Naive B cell (primary cell): ENCODE measurements around the gene NATD1. TPM values are rescaled to one million over a fixed set of nuclear protein-coding genes. Genes with fewer than 3 reads are reported as not detected.
A peak's percentile ranks its signal among the peaks of the same experiment; 100 is the strongest.

Experiments
- ATAC-seq, 2 donors: fragments of 150-1000 bp; cut with Tn5 transposase; 2 replicates each; pipeline ENCODE4 v1.10.0; 2021; ENCODE audit warnings: low read depth in 2 of 2, mild to moderate bottlenecking in 2 of 2, moderate library complexity in 2 of 2
- DNase-seq: peaks from one replicate; pipeline ENCODE4 v3.0.0; 2022
- H3K27ac Mint-ChIP-seq, 6 donors: one replicate each; pipeline ENCODE4 v1.8.0; 2020 to 2022; ENCODE audit warnings: mild to moderate bottlenecking in 6 of 6, mixed read lengths in 6 of 6, moderate library complexity in 5 of 6, inconsistent platforms in 2 of 6
- H3K27me3 Mint-ChIP-seq, 3 donors: one replicate each; pipeline ENCODE4 v1.8.0; 2021 to 2022; ENCODE audit warnings: mixed read lengths in 3 of 3, mild to moderate bottlenecking in 1 of 3
- H3K36me3 Mint-ChIP-seq, 2 donors: one replicate each; pipeline ENCODE4 v1.8.0; 2020 to 2022; ENCODE audit warnings: mixed read lengths in 2 of 2, inconsistent platforms in 1 of 2, mild to moderate bottlenecking in 1 of 2
- H3K4me1 Mint-ChIP-seq, 3 donors: one replicate each; pipeline ENCODE4 v1.8.0; 2020 to 2022; ENCODE audit warnings: mixed read lengths in 3 of 3, inconsistent platforms in 1 of 3, mild to moderate bottlenecking in 1 of 3, moderate library complexity in 1 of 3
- H3K4me3 Mint-ChIP-seq, 8 donors: one replicate each; pipeline ENCODE4 v1.8.0; 2020 to 2022; ENCODE audit warnings: mild to moderate bottlenecking in 8 of 8, mixed read lengths in 8 of 8, moderate library complexity in 8 of 8, inconsistent platforms in 2 of 8
- H3K9me3 Mint-ChIP-seq, 7 donors: one replicate each; pipeline ENCODE4 v1.8.0; 2020 to 2022; ENCODE audit warnings: mixed read lengths in 7 of 7, mild to moderate bottlenecking in 5 of 7, inconsistent platforms in 2 of 7, moderate library complexity in 1 of 7
- polyA plus RNA-seq, 6 donors: library from polyadenylated mRNA; unstranded; fragments of 300-500 nt; fragmentation: Illumina TruSeq; gene quantifications; one replicate each; pipeline ENCODE4 v1.2.3, GENCODE V29; 2021; ENCODE audit warnings: low read depth in 6 of 6

NATD1 gene
- polyA plus RNA-seq, 6 donors from 2014 or later = 0.52 to 2.2 (median 1.2) TPM; not detected in 1

DNA sequence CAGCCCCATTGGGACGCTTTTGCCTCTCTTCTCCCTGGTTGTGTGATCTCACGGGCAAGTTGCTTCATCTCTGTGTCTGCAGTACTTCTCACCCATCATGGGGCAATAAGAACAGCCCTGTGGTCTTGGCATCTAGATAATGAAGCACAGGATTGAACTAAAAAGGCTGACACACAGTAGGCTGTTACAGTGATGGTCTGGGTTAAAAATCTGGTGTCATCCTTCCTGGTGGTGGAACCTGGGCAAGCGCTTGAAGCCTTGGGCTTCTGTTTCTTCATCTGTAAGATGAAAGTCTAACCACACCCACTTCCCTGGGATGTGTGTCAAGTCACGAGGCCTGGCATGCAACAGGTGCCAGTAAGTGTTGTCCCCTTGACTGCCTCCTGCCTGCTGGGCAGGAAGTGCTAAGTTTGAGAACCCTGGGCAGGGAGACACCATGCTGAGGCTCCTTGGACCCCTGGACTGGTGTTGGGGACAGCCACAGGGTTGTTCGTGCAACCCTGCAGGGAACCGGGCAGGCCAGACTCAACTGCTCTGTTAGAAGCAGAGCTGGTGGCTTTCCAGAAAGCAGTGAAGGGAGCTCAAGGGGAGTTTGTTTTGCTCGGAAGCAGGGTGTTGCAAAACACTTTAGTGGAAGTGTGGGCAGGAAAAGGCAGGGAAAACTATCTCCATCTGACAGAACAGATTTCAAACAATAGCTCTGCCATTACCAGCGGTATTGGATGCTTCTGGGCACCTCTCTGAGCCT, 25.4 kb upstream of the NATD1 start:
- no peaks in the 10 kb centered on the region for H3K36me3 Mint-ChIP-seq
- H3K27ac Mint-ChIP-seq = peak overlapping the region in 4 of 6 donors; percentile 59 to 93 (median 82)
- DNase-seq (peak; percentile 33), ATAC-seq (no peak)
- H3K4me3 Mint-ChIP-seq = peak overlapping the region in 6 of 8 donors; percentile 32 to 75 (median 44)
- peaks cover 0 to 4% (median 0%) of the 10 kb centered on the region in 3 donors for H3K27me3 Mint-ChIP-seq
- H3K4me1 Mint-ChIP-seq = peaks cover 49 to 64% (median 63%) of the 10 kb centered on the region in 3 donors
- H3K9me3 Mint-ChIP-seq = no peaks in the 10 kb centered on the region

DNA sequence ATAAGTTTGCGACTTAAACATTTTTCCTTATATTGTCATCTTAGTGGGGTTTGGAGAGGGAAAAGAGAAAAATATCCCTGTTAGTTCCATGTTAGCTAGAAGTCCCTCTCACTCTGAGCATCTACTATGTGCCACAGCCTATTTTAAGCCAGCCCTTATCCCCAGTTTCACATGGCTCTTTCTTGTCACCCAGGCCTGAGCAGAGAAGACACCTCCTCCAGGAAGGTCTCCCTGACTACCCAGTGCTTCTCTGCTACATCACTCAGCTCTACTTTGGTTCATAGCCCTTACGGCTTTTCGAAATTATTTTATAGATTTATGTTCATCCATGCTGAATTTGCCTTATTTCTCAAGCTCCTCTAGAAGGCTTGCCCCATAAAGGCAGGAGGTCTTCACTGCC, 24.1 kb upstream of the NATD1 start:
- DNase-seq (no peak), ATAC-seq (no peak)
- peaks cover 0 to 4% (median 0%) of the 10 kb centered on the region in 3 donors for H3K27me3 Mint-ChIP-seq
- peaks cover 40 to 60% (median 60%) of the 10 kb centered on the region in 3 donors for H3K4me1 Mint-ChIP-seq
- H3K9me3 Mint-ChIP-seq = no peaks in the 10 kb centered on the region
- peak overlapping the region in 4 of 8 donors; percentile 40 to 93 (median 62) for H3K4me3 Mint-ChIP-seq
- no peaks in the 10 kb centered on the region for H3K36me3 Mint-ChIP-seq
- peak overlapping the region in 4 of 6 donors; percentile 77 to 90 (median 84) for H3K27ac Mint-ChIP-seq

DNA sequence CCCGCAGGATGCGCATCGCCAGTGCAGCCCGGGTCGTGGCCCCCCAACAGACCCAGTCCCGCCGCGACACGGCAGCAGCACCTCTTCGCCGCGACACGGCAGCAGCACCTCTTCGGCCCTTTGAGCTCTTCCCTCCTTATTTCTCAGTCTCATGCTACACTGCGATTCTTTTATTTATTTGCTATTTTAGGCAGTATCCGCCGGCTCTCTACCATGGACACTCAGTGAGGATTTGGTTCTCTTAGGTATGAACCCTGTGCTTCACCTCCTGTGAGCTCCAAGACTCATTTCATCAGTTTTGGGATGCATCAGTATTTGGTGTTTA, 23.0 kb upstream of the NATD1 start:
- DNase-seq = no peak
- Mint-ChIP-seq H3K9me3 (no peaks in the 10 kb centered on the region), H3K36me3 (no peaks in the 10 kb centered on the region), H3K4me1 (peaks cover 34 to 50% (median 49%) of the 10 kb centered on the region in 3 donors), H3K27ac (peak overlapping the region in 5 of 6 donors; percentile 93 to 98 (median 94)), H3K27me3 (peaks cover 0 to 4% (median 0%) of the 10 kb centered on the region in 3 donors), H3K4me3 (peak overlapping the region; percentile 84 to 96 (median 93))
- no peak for ATAC-seq

DNA sequence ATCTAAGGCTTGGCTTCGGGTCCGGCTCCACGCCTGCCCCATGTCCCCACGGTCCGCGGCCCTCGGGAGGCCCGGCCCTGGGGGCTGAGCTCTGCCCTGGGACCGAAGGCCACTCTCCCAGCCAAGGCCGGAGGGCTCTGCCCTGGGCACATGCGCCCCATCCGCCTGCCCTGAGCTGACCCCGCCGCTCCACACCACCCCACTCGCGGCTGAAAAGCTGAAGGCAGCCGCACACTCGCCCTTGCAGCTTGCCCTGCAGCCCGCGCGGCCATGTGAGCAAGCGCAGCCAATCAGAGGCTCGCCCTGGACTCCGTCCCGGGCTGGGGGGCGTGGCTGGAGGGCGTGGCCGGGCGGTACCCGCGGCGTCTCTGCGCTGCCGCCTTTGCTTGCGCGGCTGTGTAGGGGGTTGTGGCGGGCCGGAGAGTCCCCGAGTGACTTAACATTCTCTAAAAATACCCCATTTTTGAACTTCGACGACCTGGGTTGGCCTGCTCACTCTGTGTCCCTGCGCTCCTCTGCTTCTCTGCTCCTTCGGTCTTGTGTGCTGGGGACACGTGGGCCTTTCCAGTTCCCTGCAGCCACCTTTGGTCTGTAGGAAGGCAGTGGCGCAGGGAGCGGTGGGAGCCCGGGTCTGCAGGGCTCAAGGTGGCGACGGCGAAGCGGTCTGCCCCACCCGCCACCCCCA, 22.5 kb upstream of the NATD1 start:
- peaks cover 0 to 4% (median 0%) of the 10 kb centered on the region in 3 donors for H3K27me3 Mint-ChIP-seq
- peak; percentile 90 to 91 for ATAC-seq
- H3K4me3 Mint-ChIP-seq = peak overlapping the region; percentile 84 to 96 (median 93)
- peaks cover 31 to 45% (median 44%) of the 10 kb centered on the region in 3 donors for H3K4me1 Mint-ChIP-seq
- DNase-seq = peak; percentile 95
- peak overlapping the region in 5 of 6 donors; percentile 93 to 98 (median 94) for H3K27ac Mint-ChIP-seq
- H3K9me3 Mint-ChIP-seq = no peaks in the 10 kb centered on the region
- H3K36me3 Mint-ChIP-seq = no peaks in the 10 kb centered on the region

DNA sequence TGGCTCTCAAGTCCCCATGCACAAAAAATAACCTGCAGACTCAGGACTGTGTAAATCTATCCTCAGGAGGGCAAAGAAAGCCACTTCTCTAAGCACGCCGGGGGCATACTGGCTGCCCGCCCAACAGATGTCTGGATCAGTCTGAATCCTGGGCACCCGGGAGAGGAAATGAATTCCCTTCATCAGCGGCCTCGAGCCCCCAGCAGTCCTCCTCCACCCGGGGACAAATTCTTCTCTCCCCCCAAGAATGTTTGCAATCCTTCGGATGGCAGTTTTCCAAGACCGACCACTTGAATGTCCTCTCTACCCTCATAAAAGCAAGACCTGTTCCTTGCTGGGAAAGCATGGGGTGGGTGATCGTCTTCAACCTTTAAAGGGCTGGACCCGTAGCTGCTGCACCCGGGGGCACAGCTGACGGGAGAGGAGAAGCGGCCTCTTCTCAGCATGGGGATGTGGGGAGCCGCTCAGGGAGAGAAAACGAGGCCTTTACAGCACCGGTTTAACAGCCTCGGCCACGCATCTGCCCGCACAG, 21.9 kb upstream of the NATD1 start:
- no peaks in the 10 kb centered on the region for H3K9me3 Mint-ChIP-seq
- H3K36me3 Mint-ChIP-seq = no peaks in the 10 kb centered on the region
- peaks cover 26 to 39% (median 38%) of the 10 kb centered on the region in 3 donors for H3K4me1 Mint-ChIP-seq
- H3K27ac Mint-ChIP-seq = peak overlapping the region in 4 of 6 donors; percentile 15 to 93 (median 54)
- DNase-seq = no peak
- peak overlapping the region; percentile 84 to 96 (median 93) for H3K4me3 Mint-ChIP-seq
- ATAC-seq = peak in 1 of 2 donors; percentile 1
- H3K27me3 Mint-ChIP-seq = peaks cover 0 to 4% (median 0%) of the 10 kb centered on the region in 3 donors

DNA sequence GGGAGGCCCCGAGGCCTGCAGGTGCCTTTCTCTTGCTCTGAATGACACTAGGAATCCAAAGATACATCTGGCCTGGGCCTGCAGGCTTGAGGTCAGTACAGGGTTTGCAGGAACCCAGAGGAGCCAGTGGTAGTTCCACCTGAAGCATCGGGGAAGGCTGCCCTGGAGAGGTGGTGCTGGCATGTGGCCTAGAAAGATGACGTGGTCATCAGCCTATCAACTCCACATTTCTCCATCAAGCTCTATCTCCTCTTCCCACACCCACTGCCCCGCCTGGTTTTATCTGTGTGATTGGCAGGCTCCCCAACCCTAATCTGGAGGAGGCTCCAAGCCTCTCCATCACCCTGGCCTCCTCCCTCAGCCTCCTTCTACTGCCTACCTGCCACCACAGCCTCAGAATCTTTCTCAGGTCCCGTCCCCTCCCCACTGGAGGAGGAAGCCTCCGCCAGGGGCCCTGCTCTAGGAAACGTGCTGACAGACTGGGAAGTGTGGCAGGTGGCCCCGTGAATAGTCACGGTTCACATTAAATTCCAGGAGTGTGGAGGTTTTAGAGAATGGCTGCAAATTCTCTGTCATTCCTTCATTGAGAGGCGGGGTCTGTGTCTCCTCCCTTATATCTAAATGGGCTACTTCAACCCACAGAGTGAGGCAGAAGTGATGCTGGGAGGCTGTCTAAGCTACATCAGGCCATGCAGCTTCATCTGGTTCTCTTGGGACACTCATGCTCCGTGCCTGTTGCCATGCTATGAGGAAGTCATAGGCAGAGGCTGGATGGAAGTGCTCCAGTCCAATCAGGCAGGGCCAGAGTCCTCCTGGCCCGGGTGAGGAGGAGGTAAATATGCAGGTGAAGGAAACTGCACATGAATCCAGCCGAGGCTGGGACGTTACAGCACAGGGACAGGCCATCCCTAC, 19.9 kb upstream of the NATD1 start:
- H3K9me3 Mint-ChIP-seq = no peaks in the 10 kb centered on the region
- H3K27me3 Mint-ChIP-seq = peaks cover 0 to 4% (median 0%) of the 10 kb centered on the region in 3 donors
- DNase-seq (no peak), ATAC-seq (no peak)
- no peaks in the 10 kb centered on the region for H3K36me3 Mint-ChIP-seq
- peak overlapping the region in 3 of 8 donors; percentile 64 to 93 (median 66) for H3K4me3 Mint-ChIP-seq
- no peak overlapping the region for H3K27ac Mint-ChIP-seq
- peaks cover 26 to 36% (median 31%) of the 10 kb centered on the region in 3 donors for H3K4me1 Mint-ChIP-seq

DNA sequence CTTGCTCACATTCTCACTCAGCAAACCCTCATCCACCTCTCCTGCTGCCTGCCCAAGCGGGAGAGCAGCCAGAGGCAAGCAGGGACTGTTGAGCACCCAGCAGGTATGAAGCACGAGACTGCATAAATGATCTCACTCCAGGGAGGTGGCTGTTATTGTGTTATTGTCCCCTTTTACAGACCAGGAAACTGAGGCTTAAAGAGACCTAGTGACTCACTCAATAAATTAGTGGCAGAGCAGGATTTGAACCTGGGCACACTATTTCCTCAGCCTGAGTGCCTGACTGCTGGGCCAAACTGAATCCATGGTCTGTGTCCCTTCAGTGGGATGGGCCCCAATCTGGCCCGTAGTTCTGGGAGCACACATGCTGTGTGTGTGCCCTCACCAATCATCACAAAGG, 19.0 kb upstream of the NATD1 start:
- Mint-ChIP-seq H3K36me3 (no peaks in the 10 kb centered on the region), H3K4me3 (no peak overlapping the region), H3K9me3 (no peaks in the 10 kb centered on the region), H3K27ac (no peak overlapping the region), H3K4me1 (peaks cover 27 to 41% (median 39%) of the 10 kb centered on the region in 3 donors), H3K27me3 (peaks cover 0 to 4% (median 0%) of the 10 kb centered on the region in 3 donors)
- DNase-seq = no peak
- no peak for ATAC-seq

DNA sequence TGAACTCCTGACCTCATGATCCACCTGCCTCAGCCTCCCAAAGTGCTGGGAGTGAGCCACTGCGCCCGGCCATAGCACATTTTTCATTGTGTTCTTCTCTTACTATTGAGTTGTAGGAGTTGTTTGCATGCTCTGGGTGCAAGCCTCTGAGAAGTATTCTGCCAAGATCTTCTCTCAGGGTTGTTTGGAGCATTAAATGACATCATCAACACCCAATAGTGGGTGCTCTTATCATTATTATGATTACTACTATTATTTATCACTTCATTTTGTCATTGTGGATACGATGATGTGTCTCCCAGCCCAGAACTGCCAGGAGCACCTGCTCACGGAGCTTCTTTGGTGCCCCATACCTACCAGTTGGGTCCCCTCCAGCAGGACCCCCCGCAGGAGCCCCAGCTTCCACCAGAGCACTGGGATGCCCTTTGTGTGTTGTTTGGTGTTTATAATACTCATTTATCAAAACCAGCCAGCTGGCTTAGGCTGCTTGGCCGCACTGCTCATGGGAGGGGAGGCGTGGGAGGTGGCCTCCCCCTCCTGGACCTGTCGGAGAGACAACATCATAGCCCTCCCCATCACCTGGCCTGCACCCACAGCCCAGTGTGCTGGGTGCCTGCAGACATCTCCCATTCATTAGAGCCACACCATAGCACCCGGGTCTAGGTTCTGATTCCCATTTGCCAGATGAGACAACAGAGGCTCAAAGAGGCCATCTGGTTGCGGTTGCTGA, 18.4 kb upstream of the NATD1 start:
- no peaks in the 10 kb centered on the region for H3K9me3 Mint-ChIP-seq
- H3K4me1 Mint-ChIP-seq = peaks cover 29 to 44% (median 35%) of the 10 kb centered on the region in 3 donors
- peak overlapping the region in 1 of 6 donors; percentile 83 for H3K27ac Mint-ChIP-seq
- ATAC-seq = no peak
- no peak for DNase-seq
- peak overlapping the region in 1 of 8 donors; percentile 33 for H3K4me3 Mint-ChIP-seq
- H3K27me3 Mint-ChIP-seq = peaks cover 0 to 4% (median 0%) of the 10 kb centered on the region in 3 donors
- H3K36me3 Mint-ChIP-seq = no peaks in the 10 kb centered on the region

DNA sequence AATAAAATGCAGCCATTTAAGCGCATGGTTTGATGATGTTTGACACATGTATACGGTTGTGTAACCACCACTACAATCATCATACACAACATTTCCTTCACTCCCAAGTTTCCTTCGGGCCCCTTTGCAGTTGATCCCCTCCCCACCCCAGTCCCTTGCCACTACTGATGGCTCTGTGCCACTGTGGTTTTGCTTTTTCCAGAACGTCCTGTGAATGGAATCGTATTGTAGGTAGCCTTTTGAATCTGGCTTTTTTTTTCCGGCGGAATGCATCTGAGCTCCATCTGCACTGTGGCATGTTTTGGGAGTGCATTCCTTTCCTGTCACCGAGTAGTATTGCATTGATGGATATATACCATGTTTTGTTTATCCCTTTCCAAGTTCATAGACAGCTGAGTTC, 16.2 kb upstream of the NATD1 start:
- Mint-ChIP-seq H3K27ac (peak overlapping the region in 4 of 6 donors; percentile 61 to 88 (median 82)), H3K4me1 (peaks cover 17 to 26% (median 22%) of the 10 kb centered on the region in 3 donors)

DNA sequence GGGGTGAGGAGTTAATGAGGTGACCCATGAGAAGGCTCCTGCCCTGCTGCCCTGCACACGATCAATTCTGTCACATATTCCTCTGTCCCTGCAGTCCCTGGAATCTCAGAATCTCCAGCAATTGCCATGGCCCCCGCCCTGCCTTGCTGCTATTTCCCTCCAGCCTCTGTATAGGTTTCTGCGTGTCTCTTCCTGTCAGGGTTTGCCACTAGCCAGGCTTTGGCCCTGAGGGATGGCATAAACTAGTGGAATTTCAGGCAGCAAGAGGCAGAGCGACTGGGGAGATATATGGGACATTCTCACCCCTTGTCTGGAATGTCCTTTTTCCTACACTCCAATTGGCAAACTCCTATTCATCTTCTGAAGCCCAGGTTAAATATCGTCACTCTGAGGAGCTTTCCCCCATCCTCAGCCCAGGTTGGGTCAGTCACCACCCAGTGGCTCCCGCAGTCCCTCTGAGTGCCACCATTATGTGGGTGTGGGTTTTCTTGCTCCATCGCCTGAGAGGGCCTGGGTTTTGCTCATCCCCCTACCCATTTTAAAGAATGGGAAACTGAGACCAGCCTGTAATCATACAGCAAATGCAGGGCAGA, 15.5 kb upstream of the NATD1 start:
- Mint-ChIP-seq H3K27me3 (no peaks in the 10 kb centered on the region), H3K9me3 (no peaks in the 10 kb centered on the region), H3K36me3 (no peaks in the 10 kb centered on the region), H3K27ac (peak overlapping the region; percentile 33 to 88 (median 77)), H3K4me3 (peak overlapping the region in 5 of 8 donors; percentile 12 to 68 (median 26)), H3K4me1 (peaks cover 17 to 26% (median 22%) of the 10 kb centered on the region in 3 donors)
- ATAC-seq (no peak), DNase-seq (no peak)

More for the DNA sequence above, 16.2 kb upstream of the NATD1 start:
- Mint-ChIP-seq H3K36me3 (no peaks in the 10 kb centered on the region), H3K4me3 (peak overlapping the region in 1 of 8 donors; percentile 27), H3K27me3 (no peaks in the 10 kb centered on the region), H3K9me3 (no peaks in the 10 kb centered on the region)
- DNase-seq (no peak), ATAC-seq (no peak)

DNA sequence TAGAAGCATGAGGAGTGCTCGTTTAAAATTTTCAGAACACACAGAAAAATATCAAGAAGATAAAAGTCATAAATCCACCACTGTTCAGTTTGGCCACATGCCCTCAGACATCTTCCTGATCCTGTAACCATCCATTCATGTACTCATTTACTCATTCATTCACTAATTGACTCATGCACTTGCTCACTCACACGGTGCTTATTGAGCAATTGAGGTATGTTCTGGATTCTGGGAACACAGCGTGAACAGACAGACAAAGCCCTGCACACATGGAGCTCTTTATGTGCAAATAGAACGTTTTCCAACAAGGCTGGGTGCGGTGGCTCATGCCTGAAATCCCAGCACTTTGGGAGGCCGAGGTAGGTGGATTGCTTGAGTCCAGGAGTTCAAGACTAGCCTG, 10.2 kb upstream of the NATD1 start:
- H3K4me1 Mint-ChIP-seq = peaks cover 7 to 15% (median 14%) of the 10 kb centered on the region in 3 donors
- H3K27ac Mint-ChIP-seq = no peak overlapping the region
- H3K4me3 Mint-ChIP-seq = no peak overlapping the region
- no peaks in the 10 kb centered on the region for H3K36me3 Mint-ChIP-seq
- H3K9me3 Mint-ChIP-seq = no peaks in the 10 kb centered on the region
- peaks cover 0 to 3% (median 0%) of the 10 kb centered on the region in 3 donors for H3K27me3 Mint-ChIP-seq
- ATAC-seq (no peak), DNase-seq (no peak)
